Fibroblast of lung (primary cell): ENCODE measurements around the gene NELFB.

ENCODE experiments used
- EZH2 ChIP-seq: IDR thresholded peaks from 2 replicates; pipeline ENCODE4 v1.5.1; 2012; ENCODE audit warnings: low read length, control low read depth, mild to moderate bottlenecking; ENCODE audit errors: missing control alignments
- TF ChIP-seq, protein P1 (sequence below), 2 donors: IDR thresholded peaks in 1 of 2; conservative IDR thresholded peaks in 1 of 2; 1 replicate in 1 of 2; 2 replicates in 1 of 2; pipeline ENCODE4 v1.5.1; 2011 to 2012; ENCODE audit warnings: low read length in 2 of 2, control low read depth in 1 of 2, inconsistent platforms in 1 of 2, low read depth in 1 of 2, mild to moderate bottlenecking in 1 of 2

DNA sequence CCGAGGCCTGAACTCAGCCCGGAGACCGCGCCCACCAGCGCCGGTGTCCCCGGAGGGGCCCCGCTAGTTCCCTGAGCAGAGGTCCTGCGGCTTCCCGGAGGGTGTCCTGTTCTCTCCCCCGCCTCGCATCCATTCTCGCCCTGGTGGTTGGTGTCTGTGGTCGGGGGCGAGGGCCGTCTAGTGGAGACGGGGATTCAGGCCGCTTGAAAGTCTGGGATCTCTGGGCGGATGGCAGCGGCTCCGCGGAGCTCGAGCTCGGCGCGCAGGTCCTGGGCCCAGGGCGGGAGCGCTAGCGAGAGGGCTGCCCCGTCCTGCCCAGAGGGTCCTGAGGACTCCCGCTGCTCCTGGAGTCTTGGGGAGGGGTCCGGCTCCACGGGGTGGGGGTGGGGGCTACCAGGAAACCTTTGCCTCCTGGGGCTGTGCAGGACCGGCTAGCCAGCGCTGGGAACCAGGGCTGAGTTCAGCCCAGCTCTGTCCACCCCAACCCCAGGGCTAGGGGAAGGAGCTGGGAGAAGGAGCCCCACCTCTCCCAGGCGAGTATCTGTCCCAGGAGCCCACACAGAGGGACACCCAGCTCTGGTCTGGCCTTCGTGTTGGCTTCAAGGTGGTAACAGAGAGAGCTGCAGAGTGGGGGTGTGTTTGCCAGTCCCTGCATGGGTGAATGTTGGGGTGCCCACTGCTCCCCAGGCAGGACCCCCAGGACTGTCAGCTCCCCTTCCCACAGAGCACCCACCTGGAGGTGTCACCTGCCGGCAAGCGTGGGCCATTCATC, 26.4 kb downstream of the NELFB start:
- TF ChIP-seq EZH2 = no peak
- TF ChIP-seq, protein P1, sequence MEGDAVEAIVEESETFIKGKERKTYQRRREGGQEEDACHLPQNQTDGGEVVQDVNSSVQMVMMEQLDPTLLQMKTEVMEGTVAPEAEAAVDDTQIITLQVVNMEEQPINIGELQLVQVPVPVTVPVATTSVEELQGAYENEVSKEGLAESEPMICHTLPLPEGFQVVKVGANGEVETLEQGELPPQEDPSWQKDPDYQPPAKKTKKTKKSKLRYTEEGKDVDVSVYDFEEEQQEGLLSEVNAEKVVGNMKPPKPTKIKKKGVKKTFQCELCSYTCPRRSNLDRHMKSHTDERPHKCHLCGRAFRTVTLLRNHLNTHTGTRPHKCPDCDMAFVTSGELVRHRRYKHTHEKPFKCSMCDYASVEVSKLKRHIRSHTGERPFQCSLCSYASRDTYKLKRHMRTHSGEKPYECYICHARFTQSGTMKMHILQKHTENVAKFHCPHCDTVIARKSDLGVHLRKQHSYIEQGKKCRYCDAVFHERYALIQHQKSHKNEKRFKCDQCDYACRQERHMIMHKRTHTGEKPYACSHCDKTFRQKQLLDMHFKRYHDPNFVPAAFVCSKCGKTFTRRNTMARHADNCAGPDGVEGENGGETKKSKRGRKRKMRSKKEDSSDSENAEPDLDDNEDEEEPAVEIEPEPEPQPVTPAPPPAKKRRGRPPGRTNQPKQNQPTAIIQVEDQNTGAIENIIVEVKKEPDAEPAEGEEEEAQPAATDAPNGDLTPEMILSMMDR (conservative IDR thresholded peaks at IDR 0.05 in 1 of 2, IDR thresholded peaks at IDR 0.05 in 1 of 2; ENCODE audit: low read depth in 1 of 2, low read length in 2 of 2) = no peak
